Keratinocyte (primary cell): Measurements from ENCODE around the gene PLCH2. TPM values are rescaled to one million over a fixed set of nuclear protein-coding genes. Genes with fewer than 3 reads are reported as not detected.

Experiments
- DNase-seq: peaks from one replicate; pipeline ENCODE4 v3.0.0-alpha.2; 2011; ENCODE audit warnings: low read depth, missing footprints, low spot score
- FAIRE-seq: peaks from 2 replicates; lab custom pipeline; 2011; peaks lifted over from hg19 to GRCh38; lab: Jason Lieb, UNC
- H2AFZ ChIP-seq: 2 replicates; pipeline ENCODE4 v1.6.0; 2012; ENCODE audit warnings: low read length, control low read depth, inconsistent platforms; ENCODE audit not compliant: control insufficient read depth
- H3K27ac ChIP-seq: 2 replicates; pipeline ENCODE4 v1.5.1; 2011; ENCODE audit warnings: low read length; ENCODE audit not compliant: control insufficient read depth, insufficient read depth
- H3K27me3 ChIP-seq: 3 replicates; pipeline ENCODE4 v1.6.0; 2011; ENCODE audit warnings: low read length; ENCODE audit not compliant: control insufficient read depth, insufficient read depth; ENCODE audit errors: extremely low read depth
- H3K36me3 ChIP-seq, 2 experiments: 2 replicates in 1 of 2; 3 replicates in 1 of 2; pipeline ENCODE4 v1.5.1; 2011; ENCODE audit warnings: low read length in 2 of 2, mild to moderate bottlenecking in 1 of 2; ENCODE audit not compliant: control insufficient read depth in 2 of 2, insufficient read depth in 2 of 2; ENCODE audit errors: extremely low read depth in 1 of 2
- H3K4me1 ChIP-seq: 3 replicates; pipeline ENCODE4 v1.5.1; 2011; ENCODE audit warnings: low read length; ENCODE audit not compliant: control insufficient read depth, insufficient read depth; ENCODE audit errors: extremely low read depth
- H3K4me2 ChIP-seq: 3 replicates; pipeline ENCODE4 v1.6.0; 2011; ENCODE audit warnings: low read depth, low read length; ENCODE audit not compliant: control insufficient read depth, insufficient read depth; ENCODE audit errors: extremely low read depth
- H3K4me3 ChIP-seq, 3 experiments: fragments of 200-600 bp in 1 of 3; sonication (generic) in 1 of 3; 2 replicates in 2 of 3; 3 replicates in 1 of 3; pipeline ENCODE4 v1.5.1; 2011 to 2016; ENCODE audit warnings: low read length in 3 of 3, mild to moderate bottlenecking in 3 of 3, control low read depth in 2 of 3, inconsistent platforms in 1 of 3, low read depth in 1 of 3, mixed read lengths in 1 of 3, mixed run types in 1 of 3, moderate library complexity in 1 of 3; ENCODE audit not compliant: control insufficient read depth in 2 of 3, insufficient read depth in 2 of 3; ENCODE audit errors: extremely low read depth in 1 of 3
- H3K79me2 ChIP-seq: 2 replicates; pipeline ENCODE4 v1.6.0; 2012; ENCODE audit warnings: low read length; ENCODE audit not compliant: control insufficient read depth, insufficient read depth
- H3K9ac ChIP-seq: 3 replicates; pipeline ENCODE4 v1.6.0; 2011; ENCODE audit warnings: low read length; ENCODE audit not compliant: control insufficient read depth, insufficient read depth; ENCODE audit errors: extremely low read depth
- H3K9me1 ChIP-seq: 3 replicates; pipeline ENCODE4 v1.6.0; 2011; ENCODE audit warnings: low read length; ENCODE audit not compliant: control insufficient read depth, insufficient read depth; ENCODE audit errors: extremely low read depth
- H3K9me3 ChIP-seq: 2 replicates; pipeline ENCODE4 v1.5.1; 2012; ENCODE audit warnings: low read depth, low read length; ENCODE audit not compliant: control insufficient read depth
- H4K20me1 ChIP-seq: 3 replicates; pipeline ENCODE4 v1.6.0; 2011; ENCODE audit warnings: low read length; ENCODE audit not compliant: control insufficient read depth, insufficient read depth; ENCODE audit errors: extremely low read depth
- EZH2 ChIP-seq: IDR thresholded peaks from one replicate; pipeline ENCODE4 v1.6.1; 2012; ENCODE audit warnings: inconsistent platforms, mild to moderate bottlenecking, low read length, moderate library complexity
- dilution Hi-C: fragments of 300-500 bp; cut with MboI; formaldehyde crosslinking; loops from one replicate; pipeline ENCODE4 v1.7.0; 2020; ENCODE audit warnings: low sequenced_read_pairs; ENCODE audit not compliant: extremely low pct_ligation_motif_present
- polyA plus RNA-seq, 5 experiments: library from polyadenylated mRNA; depleted of rRNA in 3 of 5; stranded (reverse) in 3 of 5; stranded (forward) in 1 of 5; unstranded in 1 of 5; fragments of >200 nt; gene quantifications; 1 replicate in 1 of 5; 2 replicates in 3 of 5; 3 replicates in 1 of 5; pipeline versions ENCODE4 v1.2.1 to v1.2.3, GENCODE V29; 2011 to 2012; ENCODE audit warnings: missing spikeins in 2 of 5, low read depth in 1 of 5, low replicate concordance in 1 of 5
- TF ChIP-seq, protein P1 (sequence below), 3 experiments: IDR thresholded peaks in 1 of 3; conservative IDR thresholded peaks in 1 of 3; optimal IDR thresholded peaks in 1 of 3; 2 replicates in 2 of 3; 3 replicates in 1 of 3; pipeline versions ENCODE3 to v1.5.1; 2011; ENCODE audit warnings: low read length in 3 of 3, mild to moderate bottlenecking in 3 of 3, moderate library complexity in 2 of 3, control low read depth in 1 of 3, inconsistent platforms in 1 of 3; ENCODE audit not compliant: insufficient read depth in 2 of 3; ENCODE audit errors: extremely low read depth in 1 of 3

PLCH2 gene
- polyA plus RNA-seq, 1 donor (not counting 4 experiments of a cell fraction or from before 2014, with no cell fraction given) = 57.4 TPM

DNA sequence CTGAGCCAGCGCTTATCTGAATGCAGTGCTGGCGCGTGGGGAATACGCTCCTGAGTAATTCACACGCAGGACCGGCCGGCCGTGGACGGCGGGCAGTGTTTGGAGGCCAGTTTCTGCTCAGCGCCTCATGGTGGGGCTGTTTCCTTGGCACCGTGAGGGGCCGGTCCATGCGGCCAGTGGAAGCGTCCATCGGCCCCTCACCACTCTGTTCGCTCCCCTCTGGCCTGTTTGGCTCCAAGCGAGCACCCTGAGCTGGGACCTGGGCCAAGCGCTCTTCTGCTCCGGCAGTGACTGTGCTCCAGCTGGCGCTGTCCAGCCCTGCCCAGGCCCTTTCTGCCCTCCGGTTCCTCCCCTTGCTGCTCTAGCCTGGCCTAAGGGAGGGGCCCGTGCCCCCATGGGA is 16.3 kb upstream of the PLCH2 start:
- Histone ChIP-seq H3K4me3 (no peak overlapping the region), H3K27ac (no peak overlapping the region), H3K27me3 (no peaks in the 10 kb centered on the region), H4K20me1 (peaks cover 54% of the 10 kb centered on the region), H3K79me2 (peaks cover 99% of the 10 kb centered on the region), H2AFZ (no peak overlapping the region), H3K4me1 (peaks cover 17% of the 10 kb centered on the region), H3K9ac (no peak overlapping the region), H3K9me3 (no peaks in the 10 kb centered on the region), H3K36me3 (peaks cover 7 to 11% of the 10 kb centered on the region in 2 experiments), H3K9me1 (no peaks in the 10 kb centered on the region), H3K4me2 (no peak overlapping the region)
- dilution Hi-C loops = no loop called here
- DNase-seq (no peak), FAIRE-seq (no peak)
- TF ChIP-seq, protein P1, sequence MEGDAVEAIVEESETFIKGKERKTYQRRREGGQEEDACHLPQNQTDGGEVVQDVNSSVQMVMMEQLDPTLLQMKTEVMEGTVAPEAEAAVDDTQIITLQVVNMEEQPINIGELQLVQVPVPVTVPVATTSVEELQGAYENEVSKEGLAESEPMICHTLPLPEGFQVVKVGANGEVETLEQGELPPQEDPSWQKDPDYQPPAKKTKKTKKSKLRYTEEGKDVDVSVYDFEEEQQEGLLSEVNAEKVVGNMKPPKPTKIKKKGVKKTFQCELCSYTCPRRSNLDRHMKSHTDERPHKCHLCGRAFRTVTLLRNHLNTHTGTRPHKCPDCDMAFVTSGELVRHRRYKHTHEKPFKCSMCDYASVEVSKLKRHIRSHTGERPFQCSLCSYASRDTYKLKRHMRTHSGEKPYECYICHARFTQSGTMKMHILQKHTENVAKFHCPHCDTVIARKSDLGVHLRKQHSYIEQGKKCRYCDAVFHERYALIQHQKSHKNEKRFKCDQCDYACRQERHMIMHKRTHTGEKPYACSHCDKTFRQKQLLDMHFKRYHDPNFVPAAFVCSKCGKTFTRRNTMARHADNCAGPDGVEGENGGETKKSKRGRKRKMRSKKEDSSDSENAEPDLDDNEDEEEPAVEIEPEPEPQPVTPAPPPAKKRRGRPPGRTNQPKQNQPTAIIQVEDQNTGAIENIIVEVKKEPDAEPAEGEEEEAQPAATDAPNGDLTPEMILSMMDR (optimal IDR thresholded peaks at IDR 0.05 in 1 of 3, IDR thresholded peaks at IDR 0.05 in 1 of 3, conservative IDR thresholded peaks at IDR 0.05 in 1 of 3; ENCODE audit: extremely low read depth in 1 of 3, insufficient read depth in 2 of 3, low read length in 3 of 3) = no peak
- TF ChIP-seq EZH2 = no peak

DNA sequence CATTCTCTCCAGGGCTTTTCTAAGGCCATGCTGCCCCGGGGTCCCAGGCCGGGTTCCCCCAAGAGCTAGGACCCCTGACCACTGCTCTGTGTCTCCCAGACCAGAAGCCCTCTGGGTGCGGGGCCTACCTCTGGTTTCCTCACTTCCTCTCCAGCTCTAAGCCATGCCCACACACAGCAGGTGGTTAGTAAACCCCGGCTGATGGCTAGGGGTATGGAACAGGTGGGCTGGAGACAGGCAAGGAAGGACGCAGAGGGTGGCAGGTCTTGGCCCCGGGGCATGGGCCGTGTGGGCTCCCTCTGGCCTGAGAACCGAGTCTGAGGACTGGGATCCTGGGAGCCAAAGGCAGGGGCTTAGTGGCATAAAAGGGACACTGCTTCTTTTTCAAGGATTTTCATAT is 15.9 kb upstream of the PLCH2 start:
- H3K9me3 ChIP-seq = no peaks in the 10 kb centered on the region
- H3K4me3 ChIP-seq = no peak overlapping the region
- H3K36me3 ChIP-seq = peaks cover 7 to 11% of the 10 kb centered on the region in 2 experiments
- H3K4me2 ChIP-seq = no peak overlapping the region
- H3K27ac ChIP-seq = no peak overlapping the region
- peaks cover 17% of the 10 kb centered on the region for H3K4me1 ChIP-seq
- no peaks in the 10 kb centered on the region for H3K27me3 ChIP-seq
- FAIRE-seq = no peak
- DNase-seq = no peak
- peaks cover 2% of the 10 kb centered on the region for H3K9me1 ChIP-seq
- dilution Hi-C loops = no loop called here
- TF ChIP-seq, protein P1 (optimal IDR thresholded peaks at IDR 0.05 in 1 of 3, IDR thresholded peaks at IDR 0.05 in 1 of 3, conservative IDR thresholded peaks at IDR 0.05 in 1 of 3; ENCODE audit: extremely low read depth in 1 of 3, insufficient read depth in 2 of 3, low read length in 3 of 3) = no peak
- no peak for TF ChIP-seq EZH2
- peaks cover 99% of the 10 kb centered on the region for H3K79me2 ChIP-seq
- no peak overlapping the region for H3K9ac ChIP-seq
- H2AFZ ChIP-seq = no peak overlapping the region
- peaks cover 57% of the 10 kb centered on the region for H4K20me1 ChIP-seq
